ENCODE measurements around the gene SHROOM2. TPM values are rescaled to one million over a fixed set of nuclear protein-coding genes. Genes with fewer than 3 reads are reported as not detected.

SHROOM2 gene
- polyA plus RNA-seq, 3 donors, result 16.7 to 18.9 (median 16.8) TPM

GRCh38 chrX:9862525-9862924 lies 76.3 kb downstream of the SHROOM2 start:
- DNase-seq (ENCODE audit: low read depth in 3 of 3, low spot score in 2 of 3), result no peak

GRCh38 chrX:9862953-9863352 lies 76.7 kb downstream of the SHROOM2 start:
- DNase-seq (ENCODE audit: low read depth in 3 of 3, low spot score in 2 of 3), result no peak

- no peak for DNase-seq (ENCODE audit: low read depth in 3 of 3, low spot score in 2 of 3)
Observed at GRCh38 chrX:9864011-9864410, 77.8 kb downstream of the SHROOM2 start.

GRCh38 chrX:9865804-9866472 lies 79.7 kb downstream of the SHROOM2 start:
- no peak for DNase-seq (ENCODE audit: low read depth in 3 of 3, low spot score in 2 of 3)

- no peak for DNase-seq (ENCODE audit: low read depth in 3 of 3, low spot score in 2 of 3)
Observed at GRCh38 chrX:9866633-9867032, 80.4 kb downstream of the SHROOM2 start.

- DNase-seq (ENCODE audit: low read depth in 3 of 3, low spot score in 2 of 3), result no peak
Observed at GRCh38 chrX:9867226-9867625, 81.0 kb downstream of the SHROOM2 start.

GRCh38 chrX:9867753-9868152 lies 81.5 kb downstream of the SHROOM2 start:
- no peak for DNase-seq (ENCODE audit: low read depth in 3 of 3, low spot score in 2 of 3)

GRCh38 chrX:9871701-9872268 lies 85.6 kb downstream of the SHROOM2 start:
- DNase-seq (ENCODE audit: low read depth in 3 of 3, low spot score in 2 of 3), result no peak

GRCh38 chrX:9873360-9873759 lies 87.1 kb downstream of the SHROOM2 start:
- DNase-seq (ENCODE audit: low read depth in 3 of 3, low spot score in 2 of 3), result no peak

- no peak for DNase-seq (ENCODE audit: low read depth in 3 of 3, low spot score in 2 of 3)
Observed at GRCh38 chrX:9873952-9874351, 87.7 kb downstream of the SHROOM2 start.

- DNase-seq (ENCODE audit: low read depth in 3 of 3, low spot score in 2 of 3), result no peak
Observed at GRCh38 chrX:9874483-9874882, 88.3 kb downstream of the SHROOM2 start.

- DNase-seq (ENCODE audit: low read depth in 3 of 3, low spot score in 2 of 3), result no peak
Observed at GRCh38 chrX:9875801-9876200, 89.6 kb downstream of the SHROOM2 start.

GRCh38 chrX:9876201-9876600 lies 90.0 kb downstream of the SHROOM2 start:
- no peak for DNase-seq (ENCODE audit: low read depth in 3 of 3, low spot score in 2 of 3)

GRCh38 chrX:9878146-9878820 lies 92.1 kb downstream of the SHROOM2 start:
- no peak for DNase-seq (ENCODE audit: low read depth in 3 of 3, low spot score in 2 of 3)

GRCh38 chrX:9880237-9880636 lies 94.0 kb downstream of the SHROOM2 start:
- DNase-seq (ENCODE audit: low read depth in 3 of 3, low spot score in 2 of 3), result no peak

GRCh38 chrX:9880870-9881269 lies 94.6 kb downstream of the SHROOM2 start:
- no peak for DNase-seq (ENCODE audit: low read depth in 3 of 3, low spot score in 2 of 3)

GRCh38 chrX:9882669-9883446 lies 96.6 kb downstream of the SHROOM2 start:
- DNase-seq (ENCODE audit: low read depth in 3 of 3, low spot score in 2 of 3), result no peak

GRCh38 chrX:9884031-9884779 lies 98.0 kb downstream of the SHROOM2 start:
- no peak for DNase-seq (ENCODE audit: low read depth in 3 of 3, low spot score in 2 of 3)

- no peak for DNase-seq (ENCODE audit: low read depth in 3 of 3, low spot score in 2 of 3)
Observed at GRCh38 chrX:9885150-9885549, 98.9 kb downstream of the SHROOM2 start.

- DNase-seq (ENCODE audit: low read depth in 3 of 3, low spot score in 2 of 3), result no peak
Observed at GRCh38 chrX:9887659-9888297, 101.5 kb downstream of the SHROOM2 start.
